Middle frontal gyrus (tissue), 1 donor: ENCODE measurements around the gene C11orf97.
"Not testable (repeated sequence)": the region's sequence is repeated elsewhere in the genome, so short reads cannot be mapped to it uniquely, and the experiment has no call there.

Experiments used
- DNase-seq: peaks from one replicate; pipeline ENCODE4 v3.0.0-alpha.2; 2015; ENCODE audit warnings: low spot score; ENCODE audit errors: extremely low spot score

C11orf97 gene

DNA sequence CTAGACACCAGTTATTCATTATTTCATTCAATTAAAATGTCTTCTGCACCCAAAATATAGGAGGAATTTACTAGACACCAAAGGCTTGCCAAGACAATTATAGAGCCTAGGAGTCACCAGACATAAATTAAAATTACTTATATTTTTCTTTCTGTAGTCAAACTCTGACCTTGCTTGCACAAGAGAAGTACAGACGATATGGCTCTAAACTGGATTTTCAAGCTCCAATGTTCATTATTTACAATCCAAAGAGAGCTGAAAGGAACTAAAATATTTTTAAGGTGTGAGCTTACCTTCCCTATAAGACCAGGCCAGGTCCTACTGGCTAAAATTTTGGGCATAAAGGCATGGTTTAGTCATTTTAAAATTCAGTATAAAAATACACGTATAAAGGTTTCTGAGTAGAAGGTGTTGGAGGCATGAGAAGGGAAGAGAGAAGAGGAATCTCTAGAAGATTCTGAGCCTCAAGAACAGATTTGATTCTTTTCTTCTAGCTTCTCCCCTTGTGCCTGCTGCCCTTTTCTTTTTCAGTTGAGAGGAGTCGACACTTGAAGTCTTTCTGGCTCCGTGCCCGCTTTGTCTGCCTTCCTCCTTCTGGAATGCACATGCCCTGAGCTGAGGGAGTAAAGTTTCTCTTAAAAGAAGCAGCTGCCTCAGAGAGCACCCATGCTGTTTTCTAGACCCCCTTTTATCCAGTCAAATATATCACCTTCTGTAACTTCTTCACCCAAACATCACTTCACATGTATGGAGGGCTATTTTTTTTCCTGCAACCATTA lies 13.5 kb downstream of the C11orf97 start:
- no peak for DNase-seq

DNA sequence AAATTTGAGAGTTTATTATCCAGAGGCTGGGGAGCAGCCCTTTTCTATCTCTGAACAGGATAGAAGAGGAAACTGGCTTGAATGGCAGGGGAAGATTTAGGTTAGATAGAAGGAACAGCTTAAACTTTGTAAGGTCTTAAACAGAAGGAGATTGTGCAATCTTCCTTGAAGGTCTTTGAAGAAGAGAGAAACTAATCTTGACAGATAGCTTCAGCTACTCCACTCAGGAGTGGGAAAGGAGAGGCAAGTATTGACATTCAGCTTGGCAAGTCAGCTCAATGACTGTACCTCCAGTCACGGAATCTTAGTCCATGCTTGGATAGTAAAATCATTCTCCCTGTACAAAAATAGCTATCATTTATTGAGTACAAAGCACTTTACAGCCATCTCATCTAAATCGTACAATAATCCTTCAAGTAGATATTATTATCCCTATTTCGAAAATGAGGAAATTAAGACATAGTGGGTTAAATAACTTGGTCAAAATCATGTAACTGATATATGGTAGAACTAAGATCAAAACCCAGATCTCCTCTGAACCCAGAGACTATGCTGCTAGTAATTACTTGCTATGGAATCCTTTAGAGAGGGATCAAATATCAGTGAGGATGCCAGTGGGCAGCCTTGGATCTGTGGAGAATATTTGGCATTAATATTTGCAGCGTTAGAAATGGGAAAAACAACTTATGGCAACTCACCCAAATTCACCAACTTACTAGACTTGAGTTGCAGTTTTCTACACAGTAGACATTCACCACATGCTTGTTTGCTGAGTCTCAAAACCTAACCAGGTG lies 14.6 kb downstream of the C11orf97 start:
- no peak for DNase-seq

DNA sequence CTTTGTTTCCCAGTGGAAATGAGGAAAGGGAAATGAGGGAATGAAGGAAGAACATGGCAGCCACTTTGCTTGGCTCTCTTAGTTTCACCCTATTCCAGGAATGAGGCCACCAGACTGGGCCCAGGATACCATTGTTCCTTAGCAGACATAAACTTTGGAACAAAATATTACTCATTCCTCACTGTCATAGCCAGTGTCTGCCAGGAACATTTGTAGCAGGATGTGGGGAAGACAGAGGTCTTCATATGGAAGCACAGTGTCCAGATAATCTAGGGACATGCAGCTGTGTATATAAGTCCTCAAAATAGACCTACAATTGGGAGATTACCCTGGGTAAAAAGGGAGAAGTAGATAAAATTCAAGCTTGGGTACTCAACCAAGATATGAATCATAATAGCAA lies 16.3 kb downstream of the C11orf97 start:
- DNase-seq, result no peak

DNA sequence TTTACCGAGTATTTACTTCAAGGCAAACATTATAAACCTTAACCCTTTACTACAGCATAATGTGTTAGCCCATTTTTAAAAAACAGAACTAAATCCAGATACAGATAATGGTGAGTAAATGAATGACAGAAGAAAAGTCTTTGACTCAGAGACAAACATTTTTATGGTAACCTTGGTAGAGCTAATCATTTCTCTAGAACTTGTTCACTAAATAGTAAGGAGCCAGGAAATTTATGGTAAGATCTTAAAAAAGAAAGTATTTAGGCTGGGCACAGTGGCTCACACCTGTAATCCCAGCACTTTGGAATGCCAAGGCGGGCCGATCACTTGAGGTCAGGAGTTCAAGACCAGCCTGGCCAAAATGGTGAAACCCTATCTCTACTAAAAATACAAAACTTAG lies 19.9 kb downstream of the C11orf97 start:
- DNase-seq, result no peak

DNA sequence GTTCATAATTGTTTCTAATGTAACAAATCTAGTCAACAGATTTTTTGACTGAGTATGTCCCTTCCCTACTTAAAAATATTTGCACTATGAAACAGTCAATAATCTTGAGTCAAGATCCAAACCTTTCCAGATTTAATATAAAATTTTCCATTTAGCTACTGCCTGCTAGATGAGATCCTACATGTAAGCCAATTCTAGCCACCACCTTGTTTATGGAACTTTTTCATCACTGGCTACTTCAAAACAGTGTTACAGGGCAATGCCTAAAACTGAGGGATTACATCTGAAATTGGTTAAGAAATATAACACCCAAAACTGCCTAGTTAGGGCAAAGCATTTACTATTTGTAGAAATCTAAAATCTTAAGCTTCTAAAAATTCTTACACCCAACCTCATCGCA lies 20.9 kb downstream of the C11orf97 start:
- DNase-seq, result no peak

DNA sequence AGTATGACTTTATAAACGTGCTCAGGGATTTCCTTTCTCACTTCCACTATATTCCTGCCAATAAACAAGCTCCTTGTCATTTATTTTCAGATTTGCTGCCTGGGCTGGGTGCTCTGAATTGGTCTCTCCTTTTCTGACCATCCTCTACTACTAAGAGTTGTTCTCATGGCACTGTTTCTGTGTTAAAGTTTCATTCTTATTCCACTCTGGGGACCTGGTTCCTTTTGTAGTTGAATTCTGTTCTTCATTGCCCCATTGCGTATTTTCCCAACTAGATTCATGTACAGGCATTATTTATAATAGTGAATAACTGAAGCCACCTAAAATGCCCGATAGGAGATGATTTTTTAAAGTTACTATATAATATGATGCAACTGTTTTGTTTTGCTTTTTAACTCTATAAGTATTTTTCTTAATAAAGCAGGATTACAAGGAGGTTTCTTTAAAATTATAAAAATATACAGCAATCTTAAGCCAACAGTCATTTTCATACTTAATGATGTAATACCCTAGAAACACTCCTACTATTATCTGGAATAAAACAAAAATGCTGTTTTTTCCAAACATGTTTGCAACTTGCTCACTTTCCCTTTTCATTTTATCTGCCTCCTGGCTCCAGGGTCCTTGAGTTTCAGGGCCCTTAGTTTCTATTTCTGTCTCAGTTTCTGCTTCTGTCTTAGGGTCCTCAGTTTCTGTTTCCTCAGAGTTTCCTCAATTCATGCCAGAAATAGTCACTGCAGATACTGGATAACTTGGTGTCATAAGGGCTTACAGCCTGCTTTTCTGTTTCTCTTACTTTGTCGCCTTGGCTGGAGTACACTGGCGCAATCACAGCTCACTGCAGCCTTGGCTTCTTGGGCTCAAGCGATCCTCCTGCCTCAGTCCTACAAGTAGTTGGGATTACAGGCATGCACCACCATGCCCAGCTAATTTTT lies 21.7 kb downstream of the C11orf97 start:
- no peak for DNase-seq

DNA sequence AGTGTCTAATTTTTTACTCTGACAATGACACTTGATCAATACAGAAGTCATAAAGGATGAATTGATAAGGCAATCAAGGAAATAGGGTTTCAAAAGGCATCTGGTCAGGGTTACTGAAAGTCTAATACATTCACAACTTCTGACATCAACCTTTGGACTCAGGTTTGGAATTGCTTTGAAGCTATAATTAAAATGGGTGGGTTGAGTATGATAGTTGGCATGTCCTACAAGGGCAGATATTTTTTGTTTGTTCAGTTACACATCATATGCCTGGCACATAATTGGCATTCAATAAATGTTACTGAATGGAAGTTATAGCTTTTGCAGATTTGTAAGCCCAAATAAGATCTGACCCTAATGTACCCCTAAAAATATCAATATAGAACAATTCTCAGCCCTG lies 24.1 kb downstream of the C11orf97 start:
- DNase-seq, result no peak

DNA sequence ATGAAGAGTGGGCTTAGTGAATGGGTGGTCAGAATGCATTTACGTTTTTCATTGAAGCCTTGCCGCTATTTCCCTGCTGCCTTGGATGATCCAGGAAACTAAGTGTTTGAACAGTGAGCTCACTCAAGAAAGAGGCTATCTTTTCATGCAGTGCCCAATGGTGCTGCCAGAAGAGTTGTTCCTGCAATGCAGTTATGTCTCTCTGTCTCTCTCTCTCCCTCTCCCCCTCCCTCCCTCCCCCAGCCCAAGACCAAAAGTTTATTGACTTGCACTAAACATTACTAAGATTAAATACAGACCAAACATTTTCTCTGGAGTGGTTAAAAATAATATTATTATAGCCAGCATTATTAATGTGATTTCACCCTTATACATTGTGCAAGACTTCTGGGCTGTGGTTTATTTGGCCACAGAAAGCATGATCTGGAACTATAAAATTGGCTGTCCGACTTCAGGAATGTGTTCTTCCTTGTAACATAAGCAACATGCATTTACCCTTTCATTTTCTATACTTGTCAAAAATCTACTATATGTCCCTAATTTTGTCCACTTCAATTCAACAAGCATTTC lies 24.9 kb downstream of the C11orf97 start:
- no peak for DNase-seq

DNA sequence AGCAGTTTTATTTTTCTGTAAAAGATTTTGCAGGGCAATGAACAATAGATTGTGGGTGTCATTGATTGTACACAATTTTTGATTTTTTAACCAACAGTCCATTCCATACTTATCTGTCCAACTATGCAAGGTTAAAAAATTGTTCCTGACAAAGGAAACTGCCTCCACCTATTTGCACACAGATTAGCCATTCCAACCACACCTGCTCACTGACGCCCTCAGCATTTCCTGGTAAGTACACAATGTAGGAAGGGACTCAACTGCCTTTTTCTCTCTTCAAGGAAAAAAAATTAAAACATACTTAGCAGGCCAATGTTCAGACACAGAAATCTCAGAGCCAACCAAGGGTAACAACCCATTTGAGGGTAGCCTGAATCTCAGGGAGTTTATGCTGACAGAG lies 27.2 kb downstream of the C11orf97 start:
- DNase-seq, result no peak

DNA sequence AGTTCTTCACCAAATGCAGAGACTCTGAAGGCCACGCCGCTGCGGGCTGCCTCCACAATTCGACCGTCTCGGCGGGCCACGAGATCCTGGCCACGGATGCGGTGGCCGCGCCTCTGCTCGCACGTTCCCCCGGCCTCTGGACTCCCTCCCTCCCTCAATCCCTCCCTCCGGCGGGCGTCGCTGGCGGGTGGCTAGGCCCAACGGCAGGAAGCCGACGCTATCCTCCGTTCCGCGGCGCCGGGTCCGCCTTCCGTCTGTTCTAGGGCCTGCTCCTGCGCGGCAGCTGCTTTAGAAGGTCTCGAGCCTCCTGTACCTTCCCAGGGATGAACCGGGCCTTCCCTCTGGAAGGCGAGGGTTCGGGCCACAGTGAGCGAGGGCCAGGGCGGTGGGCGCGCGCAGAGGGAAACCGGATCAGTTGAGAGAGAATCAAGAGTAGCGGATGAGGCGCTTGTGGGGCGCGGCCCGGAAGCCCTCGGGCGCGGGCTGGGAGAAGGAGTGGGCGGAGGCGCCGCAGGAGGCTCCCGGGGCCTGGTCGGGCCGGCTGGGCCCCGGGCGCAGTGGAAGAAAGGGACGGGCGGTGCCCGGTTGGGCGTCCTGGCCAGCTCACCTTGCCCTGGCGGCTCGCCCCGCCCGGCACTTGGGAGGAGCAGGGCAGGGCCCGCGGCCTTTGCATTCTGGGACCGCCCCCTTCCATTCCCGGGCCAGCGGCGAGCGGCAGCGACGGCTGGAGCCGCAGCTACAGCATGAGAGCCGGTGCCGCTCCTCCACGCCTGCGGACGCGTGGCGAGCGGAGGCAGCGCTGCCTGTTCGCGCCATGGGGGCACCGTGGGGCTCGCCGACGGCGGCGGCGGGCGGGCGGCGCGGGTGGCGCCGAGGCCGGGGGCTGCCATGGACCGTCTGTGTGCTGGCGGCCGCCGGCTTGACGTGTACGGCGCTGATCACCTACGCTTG lies 31.7 kb downstream of the C11orf97 start, which contains the start of gene FUT4:
Gene FUT4, plus strand, starts transcription at position 227 of the 951 bp plus-strand sequence. Its CDS starts 213 bp downstream, at position 440.
- DNase-seq, result peak; percentile 42

DNA sequence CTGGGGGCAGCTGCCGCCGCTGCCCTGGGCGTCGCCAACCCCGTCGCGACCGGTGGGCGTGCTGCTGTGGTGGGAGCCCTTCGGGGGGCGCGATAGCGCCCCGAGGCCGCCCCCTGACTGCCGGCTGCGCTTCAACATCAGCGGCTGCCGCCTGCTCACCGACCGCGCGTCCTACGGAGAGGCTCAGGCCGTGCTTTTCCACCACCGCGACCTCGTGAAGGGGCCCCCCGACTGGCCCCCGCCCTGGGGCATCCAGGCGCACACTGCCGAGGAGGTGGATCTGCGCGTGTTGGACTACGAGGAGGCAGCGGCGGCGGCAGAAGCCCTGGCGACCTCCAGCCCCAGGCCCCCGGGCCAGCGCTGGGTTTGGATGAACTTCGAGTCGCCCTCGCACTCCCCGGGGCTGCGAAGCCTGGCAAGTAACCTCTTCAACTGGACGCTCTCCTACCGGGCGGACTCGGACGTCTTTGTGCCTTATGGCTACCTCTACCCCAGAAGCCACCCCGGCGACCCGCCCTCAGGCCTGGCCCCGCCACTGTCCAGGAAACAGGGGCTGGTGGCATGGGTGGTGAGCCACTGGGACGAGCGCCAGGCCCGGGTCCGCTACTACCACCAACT lies 32.5 kb downstream of the C11orf97 start:
- DNase-seq, result no peak

DNA sequence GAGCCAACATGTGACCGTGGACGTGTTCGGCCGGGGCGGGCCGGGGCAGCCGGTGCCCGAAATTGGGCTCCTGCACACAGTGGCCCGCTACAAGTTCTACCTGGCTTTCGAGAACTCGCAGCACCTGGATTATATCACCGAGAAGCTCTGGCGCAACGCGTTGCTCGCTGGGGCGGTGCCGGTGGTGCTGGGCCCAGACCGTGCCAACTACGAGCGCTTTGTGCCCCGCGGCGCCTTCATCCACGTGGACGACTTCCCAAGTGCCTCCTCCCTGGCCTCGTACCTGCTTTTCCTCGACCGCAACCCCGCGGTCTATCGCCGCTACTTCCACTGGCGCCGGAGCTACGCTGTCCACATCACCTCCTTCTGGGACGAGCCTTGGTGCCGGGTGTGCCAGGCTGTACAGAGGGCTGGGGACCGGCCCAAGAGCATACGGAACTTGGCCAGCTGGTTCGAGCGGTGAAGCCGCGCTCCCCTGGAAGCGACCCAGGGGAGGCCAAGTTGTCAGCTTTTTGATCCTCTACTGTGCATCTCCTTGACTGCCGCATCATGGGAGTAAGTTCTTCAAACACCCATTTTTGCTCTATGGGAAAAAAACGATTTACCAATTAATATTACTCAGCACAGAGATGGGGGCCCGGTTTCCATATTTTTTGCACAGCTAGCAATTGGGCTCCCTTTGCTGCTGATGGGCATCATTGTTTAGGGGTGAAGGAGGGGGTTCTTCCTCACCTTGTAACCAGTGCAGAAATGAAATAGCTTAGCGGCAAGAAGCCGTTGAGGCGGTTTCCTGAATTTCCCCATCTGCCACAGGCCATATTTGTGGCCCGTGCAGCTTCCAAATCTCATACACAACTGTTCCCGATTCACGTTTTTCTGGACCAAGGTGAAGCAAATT lies 33.3 kb downstream of the C11orf97 start:
- no peak for DNase-seq

DNA sequence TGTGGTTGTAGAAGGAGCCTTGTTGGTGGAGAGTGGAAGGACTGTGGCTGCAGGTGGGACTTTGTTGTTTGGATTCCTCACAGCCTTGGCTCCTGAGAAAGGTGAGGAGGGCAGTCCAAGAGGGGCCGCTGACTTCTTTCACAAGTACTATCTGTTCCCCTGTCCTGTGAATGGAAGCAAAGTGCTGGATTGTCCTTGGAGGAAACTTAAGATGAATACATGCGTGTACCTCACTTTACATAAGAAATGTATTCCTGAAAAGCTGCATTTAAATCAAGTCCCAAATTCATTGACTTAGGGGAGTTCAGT lies 33.9 kb downstream of the C11orf97 start:
- DNase-seq, result no peak

DNA sequence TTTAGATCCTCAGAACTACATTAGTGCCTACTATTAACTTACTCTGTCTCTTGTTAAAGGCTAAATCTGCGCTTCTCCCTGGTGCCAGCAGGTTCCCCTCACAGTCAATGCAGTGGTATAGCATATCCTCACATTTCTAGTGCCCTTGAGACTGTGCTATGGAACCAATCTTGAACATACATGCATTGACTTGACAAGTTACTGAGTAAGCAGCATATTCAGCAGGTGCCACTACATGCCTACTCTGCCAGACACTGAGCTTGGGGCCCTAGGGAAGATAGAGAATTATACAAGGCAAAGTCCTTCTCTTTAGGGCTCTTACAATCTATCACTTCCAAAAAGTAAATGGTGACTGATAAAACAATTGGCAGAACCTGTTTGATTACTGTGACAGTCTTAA lies 34.6 kb downstream of the C11orf97 start:
- DNase-seq, result no peak

DNA sequence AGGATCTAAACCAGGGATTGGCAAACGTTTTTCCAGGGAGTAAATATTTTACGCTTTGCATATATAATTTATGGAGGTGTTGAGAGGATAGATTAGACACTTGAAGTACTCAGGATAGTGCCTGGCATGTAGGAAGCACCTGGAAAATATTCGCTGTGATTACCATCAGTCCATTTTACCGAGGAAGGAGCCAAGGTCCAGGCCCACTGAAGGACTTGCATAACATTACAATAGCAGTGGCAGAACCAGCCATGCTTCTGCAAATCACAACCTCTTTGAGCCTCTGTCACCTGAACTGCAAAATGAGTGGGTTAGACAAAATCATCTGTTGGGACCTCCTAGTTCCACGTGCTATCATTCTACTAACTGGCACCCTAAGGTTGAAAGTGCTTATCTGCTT lies 36.9 kb downstream of the C11orf97 start:
- no peak for DNase-seq

DNA sequence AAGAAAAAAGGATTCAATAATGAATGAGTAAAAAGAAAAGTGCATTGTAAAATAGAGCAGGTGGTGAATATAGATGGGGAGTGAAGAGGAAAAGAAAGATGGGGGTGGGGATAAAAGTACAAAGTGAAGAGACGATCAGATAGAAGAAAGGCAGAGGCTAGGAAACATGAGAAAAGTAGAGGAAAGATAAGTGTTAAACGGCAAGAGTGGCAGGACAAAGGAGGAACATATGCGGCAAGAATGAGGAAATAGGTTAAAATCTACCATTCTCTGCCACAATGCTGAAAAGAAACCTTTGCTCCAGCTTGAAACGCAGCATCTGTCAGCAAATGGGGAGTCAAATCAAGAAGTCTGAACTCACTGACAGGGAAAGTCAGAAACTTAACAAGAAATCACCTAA lies 38.3 kb downstream of the C11orf97 start:
- DNase-seq, result no peak

DNA sequence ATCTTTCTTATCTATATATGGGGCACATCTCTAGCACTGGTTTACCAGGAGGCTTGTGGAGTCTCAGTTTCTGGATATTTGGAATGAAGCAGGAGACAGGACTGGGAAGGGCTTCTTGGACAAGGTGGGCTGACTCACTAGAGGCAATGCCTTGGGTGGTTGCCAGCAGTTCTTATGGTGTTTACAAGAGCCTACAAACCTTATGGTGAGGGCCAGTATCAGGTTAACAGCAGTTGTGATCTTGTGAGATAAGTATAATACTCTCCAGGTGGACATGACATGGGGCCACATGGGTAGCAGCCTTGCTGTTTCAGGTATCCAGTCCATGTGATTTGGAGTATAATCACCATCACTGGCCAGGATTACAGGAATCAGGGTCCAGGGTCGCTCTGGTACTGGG lies 41.7 kb downstream of the C11orf97 start:
- no peak for DNase-seq

DNA sequence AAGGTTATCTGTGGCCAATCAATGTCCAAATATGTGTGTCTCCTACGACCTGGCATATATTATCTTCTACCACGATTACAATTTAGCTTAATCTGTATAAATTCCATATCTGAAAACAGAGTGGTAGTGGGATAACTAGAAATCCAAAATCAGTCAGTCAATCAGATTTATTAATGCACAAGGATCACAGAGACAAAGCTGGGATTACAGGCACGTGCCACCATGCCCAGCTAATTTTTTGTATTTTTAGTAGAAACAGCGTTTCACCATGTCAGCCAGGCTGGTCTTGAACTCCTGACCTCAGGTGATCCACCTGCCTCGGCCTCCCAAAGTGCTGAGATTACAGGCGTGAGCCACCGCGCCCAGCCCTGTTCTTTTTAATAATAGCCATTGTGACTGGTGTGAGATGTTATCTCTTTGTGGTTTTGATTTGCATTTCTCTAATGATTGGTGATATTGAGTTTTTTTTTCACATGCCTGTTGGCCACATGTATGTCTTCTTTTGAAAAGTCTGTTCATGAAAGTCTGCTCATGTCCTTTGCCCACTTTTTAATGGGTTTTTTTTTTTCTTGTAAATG lies 43.6 kb downstream of the C11orf97 start:
- not testable (repeated sequence) for DNase-seq
